Fibroblast of pulmonary artery (primary cell): ENCODE results near the gene SFRP4.
A peak's percentile ranks its signal among the peaks of the same experiment; 100 is the strongest.

Experiments used
- DNase-seq: peaks from one replicate; pipeline ENCODE4 v3.0.0-alpha.2; 2010; ENCODE audit warnings: low read depth
- H3K4me3 ChIP-seq: replicated peaks from 2 replicates; pipeline ENCODE4 v1.5.1; 2011; ENCODE audit warnings: low read depth, mild to moderate bottlenecking, control low read depth, low read length, moderate library complexity
- CTCF ChIP-seq: IDR thresholded peaks from 2 replicates; pipeline ENCODE4 v1.5.1; 2011; ENCODE audit warnings: mild to moderate bottlenecking, control low read depth, low read length, inconsistent platforms; ENCODE audit errors: missing control alignments

SFRP4 gene

DNA sequence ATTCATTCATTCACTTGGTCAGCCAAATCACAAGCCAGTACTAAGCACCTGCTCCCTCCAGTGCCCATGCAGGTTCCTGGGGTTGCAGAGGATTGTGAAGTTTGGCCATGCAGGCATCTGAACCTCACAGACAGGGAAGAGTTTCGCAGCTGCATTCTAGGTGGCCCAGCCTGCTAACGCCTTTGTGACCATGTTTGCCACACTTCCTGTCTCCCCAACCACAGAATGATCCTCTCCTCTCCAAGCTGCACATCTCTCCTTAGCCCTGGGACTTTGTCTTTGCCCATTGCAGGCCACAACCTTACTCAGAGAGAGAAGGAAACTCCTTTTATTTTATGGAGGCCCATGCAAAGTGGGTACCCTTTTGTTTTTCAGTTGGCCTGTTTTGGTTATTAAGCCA, 35.6 kb upstream of the SFRP4 start:
- no peak for TF ChIP-seq CTCF
- DNase-seq = no peak
- no peak overlapping the region for H3K4me3 ChIP-seq

DNA sequence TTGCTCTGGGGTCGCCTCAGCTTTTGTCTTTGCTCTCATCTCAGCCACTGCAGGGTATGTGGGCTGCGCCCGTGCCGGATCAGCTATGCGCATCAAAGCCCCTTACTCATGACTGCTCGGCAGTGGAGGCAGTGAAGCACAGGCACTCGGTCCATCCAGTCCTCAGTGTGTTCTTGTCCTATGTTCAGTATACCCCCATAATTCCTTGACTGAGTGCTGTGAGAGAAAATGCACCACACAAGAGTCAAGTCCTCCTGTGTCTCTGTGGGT, 31.3 kb upstream of the SFRP4 start:
- DNase-seq = no peak
- no peak for TF ChIP-seq CTCF
- H3K4me3 ChIP-seq = no peak overlapping the region

- no peak for DNase-seq
- H3K4me3 ChIP-seq = no peak overlapping the region
- no peak for TF ChIP-seq CTCF
These were observed 30.7 kb upstream of the SFRP4 start for GRCh38 chr7:37947138-37947940.

DNA sequence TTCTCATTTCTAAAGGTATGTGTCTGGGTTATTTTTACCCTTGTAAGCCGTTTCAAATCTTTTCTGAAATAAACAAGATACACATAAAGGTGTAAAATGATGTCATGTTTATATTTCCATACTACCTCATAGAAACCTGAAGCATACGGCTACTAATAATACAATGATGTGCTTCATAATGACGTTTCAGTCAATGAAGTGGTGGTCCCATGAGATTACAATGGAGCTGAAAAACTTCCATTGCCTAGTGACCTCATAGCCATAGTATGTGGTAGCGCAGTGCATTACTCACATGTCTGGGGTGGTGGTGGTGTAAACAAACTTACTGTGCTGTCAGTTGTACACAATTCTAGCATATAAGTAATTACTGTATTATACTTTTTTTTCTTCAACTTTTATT, 28.7 kb upstream of the SFRP4 start:
- no peak for TF ChIP-seq CTCF
- no peak overlapping the region for H3K4me3 ChIP-seq
- peak; percentile 49 for DNase-seq

- no peak overlapping the region for H3K4me3 ChIP-seq
- no peak for TF ChIP-seq CTCF
These were observed 28.1 kb upstream of the SFRP4 start for GRCh38 chr7:37944737-37945054.

DNA sequence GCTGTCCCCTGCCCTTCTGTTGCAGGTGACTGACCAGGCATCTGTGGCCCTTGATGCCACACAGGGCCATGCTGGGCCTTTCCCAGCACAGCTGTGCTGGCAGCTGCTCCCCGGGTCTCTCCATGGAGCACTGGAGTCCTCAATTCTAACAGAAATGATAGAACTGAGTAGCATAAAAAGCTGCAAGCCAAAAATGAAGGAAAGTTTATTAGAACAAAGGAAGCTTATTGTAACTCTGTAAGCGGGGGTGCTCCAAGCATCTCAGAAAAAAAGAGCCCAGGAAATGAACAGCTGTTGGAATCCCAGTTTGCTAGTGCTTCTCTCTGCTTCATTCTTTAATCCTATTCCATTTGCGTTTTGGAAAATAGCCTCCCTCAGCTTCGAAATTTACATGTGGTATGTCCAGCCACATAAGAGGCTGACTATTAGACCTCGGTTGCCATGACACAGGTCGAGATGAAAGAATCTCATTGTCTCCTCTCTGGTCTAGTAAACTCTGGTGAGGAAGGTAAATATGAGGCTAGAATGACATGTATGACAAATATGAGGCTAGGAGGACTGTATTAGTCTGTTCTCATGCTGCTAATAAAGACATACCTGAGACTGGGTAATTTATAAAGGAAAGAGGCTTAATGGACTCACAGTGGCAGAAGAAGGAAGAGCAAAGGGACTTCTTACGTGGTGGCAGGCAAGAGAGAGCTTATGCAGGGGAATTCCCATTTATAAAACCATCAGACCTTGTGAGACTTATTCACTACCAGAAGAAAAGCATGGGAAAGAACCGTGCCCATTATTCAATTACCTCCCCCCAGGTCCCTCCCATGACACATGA, 27.5 kb upstream of the SFRP4 start:
- H3K4me3 ChIP-seq = no peak overlapping the region
- DNase-seq = no peak
- TF ChIP-seq CTCF = no peak

More at GRCh38 chr7:37944737-37945054, 28.1 kb upstream of the SFRP4 start:
- no peak for DNase-seq
